Posterior vena cava (tissue), 2 donors: ENCODE data around the gene CNOT1. TPM values are rescaled to one million over a fixed set of nuclear protein-coding genes. Genes with fewer than 3 reads are reported as not detected.
"Not testable (repeated sequence)": the region's sequence is repeated elsewhere in the genome, so short reads cannot be mapped to it uniquely, and the experiment has no call there.

Experiments used
- DNase-seq: peaks from one replicate; pipeline ENCODE4 v3.0.0-alpha.2; 2020; ENCODE audit warnings: low spot score
- intact Hi-C, 2 donors: fragments of 100-400 bp; cut with DNase I; formaldehyde crosslinking; loops; one replicate each; pipeline versions ENCODE4 v1.14.1 to v1.14.2; 2022 to 2023
- total RNA-seq, 2 donors: library from RNA; stranded (reverse); fragmentation: NEBNext Ultra II Directional; extraction: Animal tissue kit (Norgen Biotek cat#: 25700); gene quantifications; one replicate each; pipeline ENCODE4 v1.2.1, GENCODE V29; 2021
- donor health status: DM: yes; HTN: yes; CAD: no.
- donor health status: DM: yes; HTN: yes; CAD: no.

Gene CNOT1
- total RNA-seq, 2 donors from 2014 or later = 102 to 116 TPM

DNA sequence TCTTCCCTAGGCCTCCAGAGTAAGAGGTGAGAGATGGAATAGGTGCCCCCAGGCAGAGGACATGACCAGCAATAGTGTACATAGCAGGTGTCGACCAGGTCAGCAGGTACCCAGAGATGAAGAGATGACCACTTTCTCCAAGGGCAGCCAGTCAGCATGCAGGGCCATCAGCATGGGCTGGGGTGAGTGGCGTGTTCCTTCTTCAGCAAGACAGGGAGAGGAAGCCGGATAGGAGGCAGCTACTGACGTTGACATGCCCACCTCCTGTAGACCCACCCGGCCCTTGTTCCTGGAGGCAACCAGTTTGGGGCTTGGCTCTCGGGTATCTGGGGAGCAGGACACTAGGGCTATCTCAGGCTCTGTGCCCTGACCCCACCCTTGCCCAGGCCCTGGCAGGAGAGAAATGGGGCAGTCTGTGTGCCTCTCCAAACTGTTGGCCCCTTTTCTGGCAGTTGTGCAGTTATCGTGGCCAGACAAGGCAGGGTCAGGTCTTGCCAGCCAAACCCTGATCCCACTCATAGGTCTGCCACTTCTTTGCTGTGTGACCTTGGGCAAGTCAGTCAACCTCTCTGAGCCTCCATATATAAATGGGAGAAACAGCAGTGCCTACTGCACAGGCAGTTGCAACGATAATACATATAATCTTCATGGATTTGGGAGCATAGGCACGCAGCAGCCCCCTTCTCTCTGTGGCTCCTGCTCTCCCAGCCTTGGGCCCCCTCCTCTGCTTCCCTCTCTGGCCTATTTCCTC is 131.1 kb downstream of the CNOT1 start:
- intact Hi-C loops = loop anchor here in 1 of 2 donors (5.0 kb wide), 1 partner anchor 254 kb away; no protein-coding TSS in a partner anchor
- DNase-seq = peak; percentile 67

- peak; percentile 58 for DNase-seq
- intact Hi-C loops = loop anchor here in 1 of 2 donors (5.0 kb wide), 1 partner anchor 254 kb away; no protein-coding TSS in a partner anchor
Measured at GRCh38 chr16:58497935-58498334, 131.7 kb downstream of the CNOT1 start.

GRCh38 chr16:58497468-58497867 is 132.2 kb downstream of the CNOT1 start:
- intact Hi-C loops = loop anchor here in 1 of 2 donors (5.0 kb wide), 1 partner anchor 255 kb away; no protein-coding TSS in a partner anchor
- DNase-seq = no peak

GRCh38 chr16:58495521-58496331 is 133.9 kb downstream of the CNOT1 start:
- DNase-seq = peak; percentile 76

GRCh38 chr16:58494981-58495520 is 134.6 kb downstream of the CNOT1 start:
- intact Hi-C loops = loop anchor here in 1 of 2 donors (5.0 kb wide), 1 partner anchor 257 kb away; no protein-coding TSS in a partner anchor
- DNase-seq = peak; percentile 86

More at GRCh38 chr16:58495521-58496331, 133.9 kb downstream of the CNOT1 start:
- intact Hi-C loops = loop anchor here in 1 of 2 donors (5.0 kb wide), 1 partner anchor 257 kb away; no protein-coding TSS in a partner anchor

- intact Hi-C loops = no loop called here
- peak; percentile 58 for DNase-seq
Measured at GRCh38 chr16:58493756-58494431, 135.7 kb downstream of the CNOT1 start.

- DNase-seq = peak; percentile 49
- intact Hi-C loops = no loop called here
Measured at GRCh38 chr16:58492735-58493134, 136.9 kb downstream of the CNOT1 start.

DNA sequence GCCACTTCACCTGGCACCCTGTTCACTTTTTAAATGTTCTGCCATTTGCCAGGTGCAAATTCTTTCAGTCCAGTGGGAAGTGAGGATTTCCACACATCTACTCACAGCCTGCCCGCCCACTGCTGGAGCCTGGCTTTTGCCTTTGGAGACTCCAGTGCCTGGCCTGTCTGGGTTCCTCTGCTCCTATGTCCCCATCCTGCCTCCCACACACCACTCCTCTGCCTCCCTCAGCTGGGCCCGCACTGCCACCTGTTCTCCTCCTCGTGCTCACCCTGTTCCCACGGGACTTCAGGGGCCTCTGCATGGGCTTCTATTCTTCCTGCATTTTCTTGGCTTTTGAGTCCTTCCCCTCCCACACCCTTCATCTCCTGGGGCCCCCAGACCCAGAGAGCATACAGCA is 137.6 kb downstream of the CNOT1 start:
- DNase-seq = peak; percentile 54
- intact Hi-C loops = no loop called here

DNA sequence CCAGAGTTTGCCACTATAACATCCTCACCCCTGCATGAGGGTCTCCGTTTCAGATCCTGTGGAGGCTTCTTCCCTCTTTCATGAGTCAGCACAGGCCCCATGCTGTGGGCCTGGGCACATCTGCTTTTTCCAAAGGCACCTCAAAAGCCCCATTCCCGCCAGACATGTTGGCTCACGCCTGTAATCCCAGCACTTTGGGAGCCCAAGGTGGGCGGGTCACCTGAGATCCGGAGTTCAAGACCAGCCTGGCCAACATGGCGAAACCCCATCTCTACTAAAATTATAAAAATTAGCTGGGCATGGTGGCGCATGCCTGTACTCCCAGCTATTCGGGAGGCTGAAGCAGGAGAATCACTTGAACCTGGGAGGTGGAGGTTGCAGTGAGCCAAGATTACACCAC is 139.1 kb downstream of the CNOT1 start:
- peak; percentile 20 for DNase-seq
- intact Hi-C loops = not testable (repeated sequence)

DNA sequence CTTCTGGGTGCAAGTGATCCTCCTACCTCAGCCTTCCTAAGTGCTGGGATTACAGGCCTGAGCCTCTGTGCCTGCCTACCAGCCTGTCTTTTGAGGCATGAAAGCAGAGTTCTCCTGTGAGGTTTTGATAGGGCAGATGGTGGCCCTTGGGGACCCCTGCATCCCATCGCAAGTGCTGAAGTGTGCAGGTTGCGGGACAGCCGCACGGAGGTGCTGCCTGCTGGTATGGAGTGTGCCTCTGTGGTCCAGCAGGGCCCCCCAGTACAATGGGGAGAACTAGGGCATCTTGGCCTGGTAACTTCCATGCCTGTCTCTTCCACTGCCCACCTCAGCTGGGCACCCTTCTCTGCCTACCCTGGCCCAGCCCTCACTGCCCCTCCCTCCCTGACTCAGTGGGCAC is 139.6 kb downstream of the CNOT1 start:
- intact Hi-C loops = no loop called here
- peak; percentile 37 for DNase-seq

- DNase-seq = peak; percentile 47
- intact Hi-C loops = loop anchor here in 1 of 2 donors (5.0 kb wide), 1 partner anchor 151 kb away; no protein-coding TSS in a partner anchor
Measured at GRCh38 chr16:58488531-58488930, 141.1 kb downstream of the CNOT1 start.

GRCh38 chr16:58487566-58488351 is 141.9 kb downstream of the CNOT1 start:
- intact Hi-C loops = loop anchor here (2.0 to 5.0 kb wide), 2 partner anchors 150 to 151 kb away; no protein-coding TSS in a partner anchor
- DNase-seq = peak; percentile 95

- peak; percentile 37 for DNase-seq
- intact Hi-C loops = loop anchor here in 1 of 2 donors (5.0 kb wide), 1 partner anchor 148 kb away; no protein-coding TSS in a partner anchor
Measured at GRCh38 chr16:58485184-58485887, 144.3 kb downstream of the CNOT1 start.

DNA sequence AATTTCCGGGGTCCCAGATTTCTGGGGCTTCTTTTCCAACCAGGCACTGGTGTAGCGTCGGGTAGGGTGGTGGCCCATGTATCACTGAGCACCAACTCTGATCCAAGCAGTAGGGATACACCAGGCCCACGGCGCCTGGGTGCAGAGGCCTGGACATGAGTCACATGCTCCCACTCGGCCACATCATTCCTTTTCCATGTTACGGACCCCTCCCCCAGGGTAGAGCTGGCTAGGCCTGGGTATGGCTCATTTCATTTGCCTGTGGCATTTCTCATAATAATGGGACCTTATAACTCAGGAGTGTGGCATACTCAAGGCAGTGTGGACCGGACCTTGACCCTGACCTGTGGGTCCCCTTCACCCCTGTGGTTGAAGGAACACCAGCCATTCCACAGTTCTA is 147.7 kb downstream of the CNOT1 start:
- no peak for DNase-seq
- intact Hi-C loops = no loop called here

- intact Hi-C loops = no loop called here
- DNase-seq = peak; percentile 41
Measured at GRCh38 chr16:58481226-58481869, 148.3 kb downstream of the CNOT1 start.

- intact Hi-C loops = no loop called here
- DNase-seq = no peak
Measured at GRCh38 chr16:58478427-58478826, 151.2 kb downstream of the CNOT1 start.

GRCh38 chr16:58476791-58477190 is 152.8 kb downstream of the CNOT1 start:
- intact Hi-C loops = no loop called here
- no peak for DNase-seq
